Hypothalamus (tissue), 51 donors: Measurements from ENCODE around the gene ACAA1.
"Not testable (repeated sequence)": the region's sequence is repeated elsewhere in the genome, so short reads cannot be mapped to it uniquely, and the experiment has no call there.

Experiments used
- DNase-seq, 51 donors: peaks; one replicate each; lab custom pipeline; 2025; lab: John Stamatoyannopoulos, UW

ACAA1 gene

GRCh38 chr3:38108649-38109579 is 28.0 kb downstream of the ACAA1 start:
- DNase-seq = no peak

GRCh38 chr3:38107911-38108648 is 28.8 kb downstream of the ACAA1 start:
- no peak for DNase-seq

- no peak for DNase-seq
Observed at GRCh38 chr3:38105525-38105924, 31.4 kb downstream of the ACAA1 start.

DNA sequence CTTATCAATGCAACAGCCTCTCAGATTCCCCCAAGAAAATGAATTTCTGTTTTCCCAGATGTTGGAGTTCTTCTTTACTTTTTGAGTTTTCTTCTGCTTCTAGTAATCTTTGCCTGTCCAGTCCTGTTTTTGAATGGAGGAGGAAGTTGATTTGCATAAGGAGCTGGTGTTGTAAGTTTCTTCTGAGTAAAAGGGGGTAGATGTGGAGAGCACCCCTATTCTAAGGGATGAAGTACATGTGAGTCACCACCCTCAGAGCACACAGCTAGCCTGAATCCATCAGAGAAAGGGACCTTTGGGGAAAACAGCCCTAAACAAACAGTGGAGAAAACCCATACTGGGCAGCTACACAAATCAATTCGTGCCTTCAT is 34.5 kb downstream of the ACAA1 start:
- DNase-seq = no peak

DNA sequence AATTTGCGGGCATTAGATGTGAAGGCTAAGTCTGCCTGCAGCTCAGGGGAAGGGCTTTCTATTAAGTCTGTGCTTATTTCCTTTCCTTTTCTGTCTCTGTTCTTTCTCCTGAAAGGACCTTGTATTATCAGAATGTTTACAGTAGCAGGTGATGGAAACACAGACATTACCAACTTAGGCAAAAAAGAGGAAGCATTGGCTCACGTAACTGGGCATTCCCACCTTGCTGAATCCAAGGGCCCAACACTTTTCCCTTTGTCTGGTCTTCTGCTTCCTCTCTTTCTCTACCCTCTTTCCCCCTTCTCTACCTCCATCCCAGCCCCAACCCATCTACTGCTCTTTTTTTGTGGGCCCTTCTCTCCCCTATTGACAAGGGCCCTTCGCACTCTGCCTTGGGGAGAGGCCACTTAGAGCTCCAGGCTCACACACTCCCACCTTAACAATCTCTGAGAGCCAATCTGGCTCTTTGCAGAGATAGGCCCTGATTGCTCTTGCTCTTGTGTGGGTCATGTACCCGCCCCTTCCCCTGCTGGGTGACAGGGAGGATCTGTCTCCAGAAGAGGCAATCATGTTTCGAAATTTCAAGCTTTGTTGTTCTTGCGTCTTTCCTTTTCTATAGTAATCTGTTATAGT is 35.0 kb downstream of the ACAA1 start:
- no peak for DNase-seq

DNA sequence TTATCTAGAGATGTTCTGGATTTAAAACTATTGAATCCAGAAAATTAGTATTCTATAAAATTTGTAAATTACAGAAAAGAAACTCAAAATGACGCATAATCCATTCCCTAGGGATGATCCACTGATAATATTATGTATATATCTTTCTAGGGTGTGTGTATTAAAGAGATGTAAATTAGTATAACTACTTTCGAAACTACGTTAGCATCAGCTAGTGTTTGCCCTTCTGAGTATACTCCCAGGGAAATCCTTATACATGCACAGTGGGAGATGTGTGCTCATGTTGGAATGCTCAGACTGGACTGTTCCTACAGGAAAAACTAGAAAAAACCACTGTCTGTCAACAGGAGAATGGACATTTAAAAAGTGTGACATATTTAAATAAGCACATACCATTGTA is 36.4 kb downstream of the ACAA1 start:
- DNase-seq = no peak

- DNase-seq = no peak
Observed at GRCh38 chr3:38099518-38099917, 37.4 kb downstream of the ACAA1 start.

GRCh38 chr3:38098376-38098723 is 38.6 kb downstream of the ACAA1 start:
- no peak for DNase-seq

GRCh38 chr3:38097446-38098375 is 39.2 kb downstream of the ACAA1 start:
- DNase-seq = no peak

DNA sequence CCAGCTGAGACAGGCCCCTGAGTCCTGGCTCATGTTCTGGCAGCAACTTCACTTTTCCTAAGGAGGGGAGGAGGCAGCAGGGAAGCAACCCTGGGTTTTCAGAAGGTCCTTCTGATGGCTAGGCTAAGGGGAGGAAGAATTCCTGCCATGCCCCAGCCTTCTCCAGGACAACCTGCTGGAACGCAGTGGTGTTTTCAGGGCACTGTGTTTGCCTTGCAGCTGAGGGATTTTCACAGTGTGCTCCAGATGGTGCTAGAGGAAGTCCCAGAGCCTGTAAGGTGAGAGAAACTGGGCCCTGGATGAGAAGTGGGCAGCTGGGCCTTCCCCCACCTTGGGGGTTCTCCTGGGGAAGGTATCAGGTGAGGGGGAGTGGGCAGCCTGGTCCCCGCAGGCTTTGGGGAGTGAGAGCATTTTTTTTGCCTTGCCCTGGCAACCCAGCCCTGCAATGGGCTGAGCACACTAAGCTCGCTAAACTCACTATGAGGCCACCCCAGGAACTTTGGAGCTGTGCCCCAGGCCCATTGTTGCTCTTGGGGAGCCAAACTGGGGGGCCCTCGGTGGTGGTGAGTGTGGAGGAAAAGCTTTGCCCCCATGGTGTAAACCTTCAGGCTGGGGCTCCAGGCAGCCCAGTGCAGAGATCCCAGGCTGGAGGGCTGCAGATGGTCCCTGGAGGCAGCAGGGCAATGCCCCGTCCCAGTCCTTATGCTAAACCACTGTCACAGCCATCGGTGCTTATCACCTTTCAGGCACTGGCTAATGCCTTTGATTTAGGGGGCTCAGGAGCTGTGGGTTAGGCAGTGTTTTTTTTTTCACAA is 41.1 kb downstream of the ACAA1 start:
- peak in 8 of 51 donors; percentile 6 to 44 (median 23) for DNase-seq

GRCh38 chr3:38094999-38095398 is 41.9 kb downstream of the ACAA1 start:
- no peak for DNase-seq

DNA sequence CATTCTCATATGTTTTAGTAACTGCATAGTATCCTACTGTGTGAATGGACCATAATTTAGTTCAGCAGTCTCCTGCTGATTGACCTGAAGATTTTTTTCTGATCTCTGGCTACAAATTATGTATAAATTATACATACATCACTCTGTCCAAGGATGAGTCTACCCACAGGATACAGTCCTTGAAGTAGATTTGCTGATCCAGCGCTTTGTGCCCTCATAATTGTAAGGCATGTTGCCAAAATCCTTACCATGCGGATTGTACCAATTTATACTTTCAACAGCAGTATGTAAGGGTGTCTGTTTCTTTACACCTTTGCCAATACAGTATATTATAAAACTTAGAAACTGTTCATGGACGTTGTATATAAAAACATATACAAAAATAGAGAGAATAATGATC is 46.5 kb downstream of the ACAA1 start:
- DNase-seq = no peak

GRCh38 chr3:38089163-38089562 is 47.8 kb downstream of the ACAA1 start:
- no peak for DNase-seq

- no peak for DNase-seq
Observed at GRCh38 chr3:38088126-38089078, 48.5 kb downstream of the ACAA1 start.

DNA sequence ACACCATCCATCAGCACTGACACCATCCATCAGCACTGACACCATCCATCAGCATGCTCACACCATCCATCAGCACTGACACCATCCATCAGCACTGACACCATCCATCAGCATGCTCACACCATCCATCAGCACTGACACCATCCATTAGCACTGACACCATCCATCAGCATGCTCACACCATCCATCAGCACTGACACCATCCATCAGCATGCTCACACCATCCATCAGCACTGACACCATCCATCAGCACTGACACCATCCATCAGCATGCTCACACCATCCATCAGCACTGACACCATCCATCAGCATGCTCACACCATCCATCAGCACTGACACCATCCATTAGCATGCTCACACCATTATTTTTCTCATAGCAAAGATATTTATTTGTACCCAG is 49.6 kb downstream of the ACAA1 start:
- DNase-seq = not testable (repeated sequence)

DNA sequence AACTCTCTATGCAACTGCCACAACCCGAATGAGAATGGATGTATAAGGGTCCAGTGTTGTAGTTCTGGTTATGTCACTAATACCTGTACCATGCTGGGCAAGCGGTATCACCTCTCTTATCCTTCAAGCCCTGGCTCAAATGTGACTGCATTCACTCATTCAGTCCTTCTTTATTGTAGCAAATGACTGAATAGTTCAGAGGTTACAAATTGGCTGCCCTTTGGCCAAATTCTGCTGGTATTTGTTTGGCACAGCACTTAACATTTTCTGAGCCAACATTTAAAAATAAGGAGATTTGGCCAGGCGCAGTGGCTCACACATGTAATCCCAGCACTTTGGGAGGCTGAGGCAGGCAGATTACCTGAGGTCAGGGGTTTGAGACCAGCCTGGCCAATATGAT is 50.4 kb downstream of the ACAA1 start:
- DNase-seq = no peak

- DNase-seq = no peak
Observed at GRCh38 chr3:38085943-38086324, 51.0 kb downstream of the ACAA1 start.

DNA sequence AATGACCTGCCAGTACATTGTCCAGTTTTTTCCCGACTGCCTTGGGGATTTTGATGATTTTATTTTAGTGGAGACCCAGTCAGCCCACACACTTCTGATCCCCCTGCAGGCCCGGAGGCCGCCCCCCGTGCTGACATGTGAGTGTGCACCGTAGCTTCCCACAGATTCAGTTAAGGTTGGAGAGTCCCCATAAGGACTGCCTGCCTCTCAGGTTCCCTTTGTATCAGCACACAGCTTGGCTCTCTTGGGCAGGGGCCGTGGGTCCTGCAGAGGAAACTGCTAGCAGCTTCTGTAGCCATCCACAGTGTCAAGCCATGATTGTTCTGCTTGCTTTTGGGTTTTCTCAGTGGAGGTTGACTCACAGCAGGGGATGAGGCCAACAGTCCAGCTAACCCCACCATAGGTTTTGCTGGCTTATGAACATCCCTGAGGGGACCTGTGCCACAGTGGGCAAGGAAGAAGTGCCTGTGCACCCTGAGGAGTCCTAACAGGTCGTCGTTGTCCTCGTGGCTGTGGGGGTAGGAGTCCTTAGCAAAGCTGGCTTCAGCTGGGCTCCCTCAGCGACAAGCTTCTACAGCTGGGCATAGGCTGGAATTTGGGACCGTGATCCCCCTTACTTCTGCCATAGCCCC is 51.5 kb downstream of the ACAA1 start:
- DNase-seq = no peak
